Stimulated activated CD4-positive, alpha-beta T cell treated with anti-CD3 and anti-CD28 coated beads, Interleukin-4, amount 100 ng/mL, for 24 hours (primary cell): Measurements from ENCODE around the gene SRCIN1.

Experiments used
- DNase-seq: peaks from one replicate; pipeline ENCODE4 v3.0.0-alpha.2; 2020

Gene SRCIN1

DNA sequence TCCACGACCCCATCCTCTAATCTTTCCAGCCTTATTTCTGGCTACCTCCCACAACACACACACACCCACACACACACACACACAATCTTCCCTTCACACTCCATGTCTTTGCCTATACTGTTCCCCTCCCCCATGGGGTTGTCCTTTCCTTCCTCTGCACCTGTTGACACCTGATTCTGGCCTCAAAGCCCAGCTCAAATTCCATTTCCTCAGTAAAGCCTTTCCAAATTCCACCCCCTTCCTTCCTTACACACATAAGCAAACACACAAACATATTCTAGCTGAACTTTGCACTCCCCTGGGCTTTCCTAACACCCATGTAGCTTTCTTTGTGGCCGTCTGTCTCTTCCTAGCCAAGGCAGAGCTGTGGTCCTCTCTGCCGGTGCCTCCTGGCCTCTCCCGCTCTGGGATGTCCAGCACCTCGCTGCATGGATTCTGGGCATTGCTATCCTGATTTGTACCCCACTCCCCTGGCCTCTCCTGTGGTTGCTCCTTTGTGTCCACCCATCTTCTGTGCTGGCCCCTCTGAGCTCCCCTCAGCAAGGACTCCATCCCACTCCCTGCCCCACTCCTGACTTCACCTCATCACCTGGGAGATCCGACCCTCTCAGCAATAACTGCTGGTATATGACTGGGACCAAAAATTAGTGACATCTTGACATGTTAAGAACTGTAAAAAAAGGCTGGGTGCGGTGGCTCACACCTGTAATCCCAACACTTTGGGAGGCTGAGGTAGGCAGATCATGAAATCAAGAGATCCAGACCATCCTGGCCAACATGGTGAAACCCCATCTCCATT lies 8.4 kb upstream of the SRCIN1 start:
- DNase-seq, result no peak

DNA sequence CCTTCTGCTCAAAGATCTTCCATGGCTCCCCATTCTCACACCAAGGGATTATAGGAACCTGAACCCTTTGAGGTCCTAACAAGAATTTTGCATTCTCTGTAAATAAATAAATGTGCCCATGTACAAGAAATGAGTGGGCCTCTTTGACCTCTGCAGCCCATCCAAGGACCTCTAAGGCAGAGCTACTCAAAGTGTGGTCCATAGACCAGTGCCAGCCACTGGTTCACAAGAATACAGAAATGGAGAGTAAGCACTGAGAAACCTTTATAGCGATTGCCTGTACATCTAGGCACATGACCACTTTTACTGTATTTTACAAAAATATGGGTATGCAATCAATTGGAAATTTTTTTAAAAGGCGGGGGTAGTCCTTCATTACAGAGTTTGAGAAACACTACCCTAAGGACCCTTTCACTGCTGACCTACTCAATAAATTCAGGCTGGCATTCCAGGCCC lies 7.8 kb upstream of the SRCIN1 start:
- DNase-seq, result no peak

DNA sequence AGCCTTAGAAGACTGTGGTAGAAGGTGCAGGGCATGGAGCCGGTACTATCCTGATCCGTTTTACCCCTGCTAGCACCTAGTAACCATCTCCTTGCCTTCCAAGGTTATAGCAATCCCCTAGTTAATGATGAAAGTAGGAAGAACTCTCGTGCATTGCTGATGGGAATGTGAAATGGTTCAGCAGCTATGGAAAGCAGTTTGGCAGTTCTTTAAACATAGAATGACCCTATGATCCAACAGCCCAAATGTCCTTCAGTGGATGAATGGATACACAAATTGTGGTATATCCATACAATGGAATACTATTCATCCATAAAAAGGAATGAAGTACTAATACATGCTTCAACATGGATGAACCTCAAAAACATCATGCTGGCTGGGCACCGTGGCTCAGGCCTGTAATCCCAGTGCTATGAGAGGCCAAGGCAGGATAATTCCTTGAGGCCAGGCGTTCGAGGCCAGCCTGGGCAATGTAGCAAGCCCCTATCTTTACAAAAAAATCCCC lies 6.2 kb upstream of the SRCIN1 start:
- no peak for DNase-seq

DNA sequence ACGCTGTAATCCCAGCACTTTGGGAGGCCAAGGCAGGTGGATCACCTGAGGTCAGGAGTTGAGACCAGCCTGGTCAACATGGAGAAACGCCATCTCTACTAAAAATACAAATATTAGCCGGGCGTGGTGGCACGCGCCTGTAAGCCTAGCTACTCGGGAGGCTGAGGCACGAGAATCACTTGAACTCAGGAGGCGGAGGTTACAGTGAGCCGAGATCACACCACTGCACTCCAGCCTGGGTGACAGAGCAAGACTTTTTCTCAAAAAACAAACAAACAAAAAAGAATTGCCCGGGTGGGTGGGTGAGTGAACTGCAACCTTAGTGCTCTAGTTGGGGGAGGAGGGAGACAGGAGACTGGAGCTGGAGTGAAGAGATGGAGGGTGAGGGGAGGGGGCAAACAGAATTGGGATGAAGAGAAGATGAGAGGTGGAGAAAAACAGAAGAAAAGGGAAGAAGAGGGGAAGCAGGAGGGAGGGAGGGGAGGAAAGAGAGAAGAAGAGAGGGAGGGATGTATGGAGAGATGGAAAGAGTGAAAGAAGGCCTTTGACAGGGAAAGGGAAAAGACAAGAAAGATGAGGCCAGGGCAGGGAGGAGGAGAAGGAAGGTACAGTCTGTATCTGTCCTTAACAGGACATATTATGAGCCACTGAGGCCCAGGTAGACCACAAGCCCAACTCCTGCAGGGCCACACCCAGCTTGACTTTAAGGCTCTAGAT lies 5.5 kb upstream of the SRCIN1 start:
- no peak for DNase-seq

DNA sequence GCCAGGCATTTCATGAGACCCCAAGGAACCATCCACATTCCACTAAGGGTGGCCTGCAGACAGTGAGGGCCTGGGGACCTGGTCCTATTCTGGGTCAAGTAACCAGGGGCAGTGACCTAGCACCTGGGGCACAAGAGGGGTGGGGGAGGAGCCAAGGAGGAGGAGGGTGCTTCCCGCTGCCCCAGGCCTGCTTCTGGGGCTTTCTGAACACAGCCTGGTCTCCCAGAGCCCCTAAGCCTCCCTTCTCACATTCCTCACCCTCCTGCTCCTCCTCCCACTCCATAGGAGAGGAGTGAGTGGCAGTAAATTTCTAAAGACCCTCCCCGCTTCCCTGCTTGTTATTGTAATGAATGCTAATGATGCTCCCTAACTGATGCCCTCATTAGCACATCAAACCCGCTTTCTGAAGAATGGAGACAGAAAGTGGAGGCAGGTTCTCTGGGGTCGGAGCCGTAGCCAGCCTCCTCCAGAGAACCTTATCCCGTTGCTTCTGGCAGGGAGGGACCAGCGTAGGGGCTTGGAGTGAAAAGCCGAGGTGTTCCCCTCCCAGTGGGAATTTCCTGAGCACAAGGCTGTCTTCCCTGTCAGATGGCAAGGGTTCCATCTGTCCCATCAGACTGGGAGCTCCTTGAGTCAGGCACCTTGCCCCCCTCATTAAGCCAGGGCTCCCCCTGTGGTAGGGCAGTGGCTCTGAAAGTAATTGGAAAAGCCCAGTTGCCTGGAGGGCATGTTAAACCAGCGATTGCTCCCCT lies 3.7 kb upstream of the SRCIN1 start:
- DNase-seq, result no peak

DNA sequence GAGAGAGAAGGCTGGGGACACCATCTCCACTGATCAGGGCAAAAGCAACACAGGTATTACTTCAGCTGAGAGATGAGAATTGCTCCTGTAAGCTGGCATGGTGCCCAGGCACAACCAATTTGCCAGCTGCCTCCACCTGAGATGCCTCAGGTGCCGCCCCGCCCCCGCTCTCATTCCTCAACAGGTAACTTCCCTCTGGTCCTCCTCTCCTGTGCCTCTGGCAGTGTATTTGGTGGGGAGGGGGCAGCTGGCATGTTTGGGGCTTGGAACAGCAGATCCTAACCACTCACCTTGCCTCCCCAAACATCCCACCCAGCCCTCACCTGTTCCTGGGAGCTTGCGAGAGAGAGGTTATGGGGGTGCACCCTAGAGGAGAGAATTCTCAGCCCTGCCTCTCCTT lies 2.9 kb upstream of the SRCIN1 start:
- DNase-seq, result no peak

DNA sequence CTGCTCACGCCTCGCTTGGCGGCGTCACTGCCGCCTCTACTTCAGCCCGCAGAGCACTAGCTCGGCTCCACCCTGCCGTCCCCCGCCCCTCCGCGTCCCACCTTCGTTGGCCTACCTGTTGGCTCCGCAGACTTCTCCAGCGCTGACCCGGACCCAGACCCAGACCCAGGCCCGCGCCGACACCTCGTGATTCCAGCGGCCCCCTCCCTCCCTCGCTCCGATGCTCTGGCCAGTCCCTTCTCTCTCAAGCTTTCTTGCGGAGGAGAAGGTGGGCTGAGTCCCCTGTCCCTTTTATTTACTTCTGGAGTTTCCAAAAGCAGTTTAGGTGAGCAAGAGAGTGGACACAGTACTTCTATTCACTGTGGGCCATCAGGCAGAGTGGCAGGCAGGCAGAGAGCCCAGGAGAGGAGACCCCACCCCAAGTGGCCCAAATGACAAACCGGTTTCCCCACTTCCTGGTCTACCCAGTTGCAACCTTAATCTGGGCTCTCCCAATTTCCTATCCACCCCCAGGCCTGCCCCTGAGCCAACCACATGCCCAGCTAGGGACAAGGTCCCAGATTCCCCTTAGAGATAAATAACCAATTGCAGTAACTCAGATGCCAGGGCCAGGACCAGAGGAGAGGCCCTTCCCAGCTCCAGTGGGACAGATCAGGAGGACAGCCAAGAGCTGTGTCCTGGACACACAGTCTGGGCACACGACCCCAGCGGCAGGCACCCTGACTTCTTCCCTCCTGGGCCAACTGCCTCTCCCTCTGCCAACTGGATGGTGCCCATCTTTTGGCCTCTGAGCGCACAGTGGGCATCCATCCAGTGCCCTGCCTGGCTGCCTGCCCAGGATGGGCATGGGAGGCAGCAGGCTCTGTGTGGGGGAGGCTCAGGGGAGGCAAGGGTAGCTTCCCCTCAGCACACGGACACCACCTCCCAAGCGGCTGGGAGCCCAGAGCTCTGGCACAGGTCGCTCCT lies 1.2 kb upstream of the SRCIN1 start:
- no peak for DNase-seq

DNA sequence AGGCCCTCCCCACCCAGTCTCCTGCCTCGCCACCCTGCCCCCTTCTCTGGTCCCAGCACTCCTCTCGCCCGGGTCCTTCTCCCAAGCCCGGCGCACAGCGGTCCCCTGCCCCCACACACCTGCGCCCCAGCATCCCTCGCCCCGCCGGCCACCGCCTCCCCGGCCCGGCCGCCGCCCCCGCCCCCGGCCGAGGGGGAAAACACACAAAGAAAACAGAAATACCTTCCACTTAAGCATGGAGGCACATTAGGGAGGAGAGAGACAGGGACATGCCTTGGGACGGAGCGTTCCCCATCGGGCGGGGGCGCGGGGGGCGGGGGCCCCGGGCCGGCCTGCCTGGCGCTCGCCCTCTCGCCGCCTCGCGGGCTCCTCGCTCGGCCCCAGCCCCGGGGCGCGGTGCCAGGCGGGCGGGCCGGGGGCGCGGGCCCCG lies 326 bp downstream of the SRCIN1 start:
- DNase-seq, result no peak

DNA sequence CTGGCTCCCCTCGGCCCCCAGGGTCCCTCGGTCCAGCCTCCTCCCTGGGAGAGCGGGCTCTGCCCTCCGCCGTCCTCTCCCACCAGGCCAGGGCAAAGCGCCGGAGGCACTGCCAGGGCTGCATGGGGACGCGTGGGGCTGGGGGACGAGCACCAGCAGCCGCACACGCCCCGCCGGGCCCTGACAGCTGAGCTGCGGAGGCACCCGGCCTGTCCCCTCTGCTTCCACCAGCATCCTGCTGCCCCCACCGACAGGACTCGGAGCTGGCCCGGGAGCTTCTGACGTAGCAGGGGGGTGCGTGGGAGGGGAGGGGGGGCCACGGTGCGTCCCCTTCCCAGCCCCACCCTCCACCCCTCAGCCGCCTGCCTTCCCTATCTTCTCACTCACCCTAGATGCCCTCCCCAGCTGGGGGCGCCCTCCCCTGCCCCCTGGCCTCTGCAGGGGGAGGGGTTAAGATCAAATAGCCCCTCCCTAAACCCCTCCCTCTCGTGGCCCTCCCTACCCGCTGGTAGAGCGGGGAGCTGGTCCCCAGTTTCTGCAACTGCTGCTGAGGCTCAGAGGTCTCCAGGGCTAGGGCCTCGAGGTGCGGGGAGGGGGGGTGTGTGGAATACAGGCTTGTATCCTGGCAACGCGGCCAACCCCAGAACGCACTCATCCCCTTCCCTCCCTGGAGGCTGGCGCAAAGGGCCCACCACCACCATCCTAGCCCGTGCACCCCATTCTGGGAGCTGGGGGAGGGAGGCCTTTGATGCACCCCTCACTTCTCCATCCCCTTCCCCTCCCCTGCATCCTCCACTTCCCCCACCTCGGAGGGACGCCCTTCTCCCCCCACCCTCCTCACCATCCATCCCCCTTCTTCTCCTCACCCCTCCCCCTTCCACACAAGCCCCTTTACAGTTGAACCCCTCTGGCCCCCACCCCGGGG lies 1.0 kb downstream of the SRCIN1 start:
- peak; percentile 12 for DNase-seq

DNA sequence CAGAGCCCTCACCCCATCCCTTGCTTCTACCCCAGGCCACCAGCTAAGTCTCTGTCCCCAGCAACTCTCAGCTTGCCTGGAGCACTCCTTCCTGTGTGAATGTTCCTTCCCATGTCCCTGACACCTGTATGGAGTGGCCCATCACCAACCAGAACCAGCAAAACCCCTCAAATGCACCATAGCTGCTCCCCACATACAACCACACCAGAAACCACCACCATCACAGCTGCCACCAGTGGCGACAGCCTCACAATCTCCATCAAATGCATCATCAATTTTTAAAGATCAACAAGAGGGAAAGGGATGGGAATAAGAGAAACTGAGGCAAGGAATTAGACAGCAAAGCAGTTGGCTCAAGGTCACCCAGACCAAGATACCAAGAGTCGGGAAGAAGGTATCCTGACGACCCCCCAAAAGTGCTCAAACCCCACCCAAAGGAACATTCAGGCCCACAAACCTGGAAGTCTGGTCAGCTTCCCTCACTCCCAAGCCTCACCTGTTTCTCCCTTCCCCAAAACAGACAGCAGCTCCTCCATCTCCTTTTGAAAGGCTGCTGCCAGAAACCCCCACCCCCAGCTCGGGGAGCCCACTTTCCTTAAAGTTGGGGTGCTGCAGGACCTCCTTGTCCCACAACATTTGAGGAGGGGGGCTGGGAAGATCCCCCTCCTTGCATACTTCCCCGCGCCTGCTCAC lies 1.8 kb downstream of the SRCIN1 start:
- DNase-seq, result no peak

DNA sequence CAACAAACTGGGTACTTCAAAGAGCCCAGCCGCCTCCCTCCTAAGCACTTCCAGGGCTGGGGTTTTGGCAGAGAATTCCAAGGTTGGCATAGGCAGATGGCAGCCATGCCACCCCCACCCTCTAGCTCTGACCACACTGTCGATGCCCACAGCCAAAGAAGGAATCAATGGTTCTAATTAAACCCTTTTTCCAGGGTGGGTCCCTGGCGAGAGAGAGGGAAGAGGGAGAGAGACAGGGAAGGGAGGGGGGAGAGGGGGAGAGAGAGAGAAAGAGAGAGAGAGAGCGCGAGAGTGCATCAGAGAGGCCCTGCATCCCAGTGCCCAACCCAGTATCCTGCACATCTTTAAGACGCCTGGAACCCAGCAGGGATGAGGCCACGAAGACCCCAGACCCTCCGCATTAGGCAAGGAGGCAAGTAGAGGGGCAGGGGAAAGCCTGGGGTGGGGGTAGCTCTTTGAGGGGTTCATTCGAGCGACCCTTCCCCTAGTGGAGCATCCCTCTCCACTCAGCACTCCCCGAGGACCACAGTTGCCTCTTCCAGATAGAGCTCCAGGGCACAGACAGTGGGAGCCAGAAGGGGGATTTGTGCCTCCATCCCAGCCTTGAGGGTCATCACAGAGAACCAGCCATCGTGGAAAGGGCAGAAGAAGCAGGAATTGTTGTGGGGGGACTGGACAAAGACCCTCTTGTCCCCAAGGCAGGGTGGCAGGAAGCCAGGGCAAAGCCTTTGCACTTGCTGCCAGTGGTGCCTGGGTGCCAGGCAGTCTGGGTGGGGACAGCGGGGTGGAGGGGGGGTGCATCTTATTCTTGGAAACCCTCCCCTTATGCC lies 2.6 kb downstream of the SRCIN1 start:
- no peak for DNase-seq

DNA sequence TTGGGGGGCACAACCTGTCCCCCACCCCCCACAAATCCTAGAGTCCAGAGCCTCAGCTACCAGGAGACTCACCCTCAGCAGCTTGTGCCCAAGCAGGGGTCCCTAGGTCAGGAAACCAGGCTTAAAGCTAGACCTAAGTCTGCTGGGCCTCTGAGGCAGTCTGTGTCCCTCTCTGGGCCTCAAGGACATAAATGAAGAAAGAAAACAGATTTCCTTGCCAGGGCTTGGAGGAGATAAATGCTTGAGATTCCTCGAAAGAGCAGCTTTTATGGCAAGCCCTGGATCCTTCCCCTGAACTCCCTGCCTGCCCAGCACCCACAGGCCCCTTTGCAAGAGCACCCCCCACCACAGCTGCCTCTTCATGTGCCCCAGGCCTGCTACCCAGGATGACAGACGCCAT lies 3.3 kb downstream of the SRCIN1 start:
- no peak for DNase-seq

DNA sequence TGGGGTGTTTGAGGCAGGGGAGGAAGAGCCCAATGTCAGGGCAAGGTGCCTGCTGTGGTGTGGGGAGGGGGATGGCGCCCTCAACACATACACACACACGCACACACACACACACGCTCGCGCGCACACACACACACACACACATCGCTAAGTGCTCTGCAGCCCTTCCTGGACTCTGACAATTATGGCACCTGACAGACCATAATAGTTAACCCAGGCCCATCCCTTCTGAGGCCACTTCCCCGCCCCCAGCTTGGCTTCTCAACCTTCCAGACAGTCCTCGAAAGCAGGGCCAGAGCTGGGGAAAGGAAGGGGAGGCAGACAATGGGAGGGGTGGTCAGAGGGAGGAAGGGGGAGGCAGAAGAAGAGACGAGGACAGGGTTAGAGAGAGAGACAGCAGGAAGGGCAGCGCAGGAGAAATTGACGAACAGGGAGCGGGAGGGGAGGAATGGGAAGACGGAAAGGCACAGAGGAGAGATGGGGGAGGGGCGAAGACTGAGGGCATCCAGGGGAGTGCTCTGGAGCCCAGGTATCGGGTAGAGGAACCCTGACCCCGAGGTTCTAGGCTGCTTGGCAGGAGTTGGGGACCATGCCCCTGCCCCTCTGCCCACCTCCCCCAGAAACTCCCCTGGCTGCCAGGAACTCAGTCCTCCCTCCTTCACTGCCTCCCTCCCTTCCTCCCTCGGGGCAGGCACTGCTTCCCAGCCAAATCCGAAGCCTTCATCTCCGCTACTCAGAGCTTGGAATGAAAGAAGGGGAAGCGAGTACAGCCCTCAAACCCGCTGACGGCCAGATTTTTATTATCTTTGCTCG lies 4.0 kb downstream of the SRCIN1 start:
- no peak for DNase-seq

DNA sequence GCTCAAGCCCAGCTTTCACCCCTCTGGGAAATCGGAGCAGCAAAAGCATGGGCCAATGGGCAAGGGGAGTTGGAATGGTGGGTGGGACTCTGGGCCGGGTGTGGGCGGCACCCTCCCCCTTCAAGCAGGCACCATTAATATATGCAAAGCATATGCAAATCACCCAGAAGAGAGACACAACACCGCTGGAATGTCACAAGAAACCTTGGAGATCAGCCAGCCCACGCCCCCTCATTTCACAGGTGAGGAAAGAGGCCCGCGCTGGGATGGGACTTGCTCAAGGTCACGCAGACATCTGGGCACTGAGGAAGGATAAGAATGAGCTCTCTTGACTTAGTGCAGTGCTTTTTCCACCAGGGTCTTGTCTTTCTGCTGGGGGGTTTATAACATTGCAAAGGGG lies 4.8 kb downstream of the SRCIN1 start:
- no peak for DNase-seq

DNA sequence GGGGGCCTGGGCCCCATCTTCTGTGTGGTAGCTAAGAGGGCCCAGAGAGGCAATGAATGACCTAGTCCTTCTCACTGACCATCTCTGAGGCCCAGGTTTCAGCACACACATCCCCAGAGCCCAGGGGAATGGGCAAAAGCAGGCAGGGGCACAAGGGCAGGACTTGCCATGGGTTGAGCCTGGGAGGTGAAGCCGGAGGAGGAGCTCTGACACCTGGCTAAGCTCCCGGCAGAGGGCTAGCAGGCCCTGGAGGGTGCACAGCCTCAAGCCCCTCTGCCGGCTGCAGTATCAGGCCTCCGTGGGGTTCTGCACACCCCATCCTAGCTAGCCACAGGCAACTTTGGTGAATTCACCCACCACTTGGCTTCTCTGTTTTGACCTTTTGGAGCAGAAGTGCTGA lies 5.3 kb downstream of the SRCIN1 start:
- DNase-seq, result no peak

DNA sequence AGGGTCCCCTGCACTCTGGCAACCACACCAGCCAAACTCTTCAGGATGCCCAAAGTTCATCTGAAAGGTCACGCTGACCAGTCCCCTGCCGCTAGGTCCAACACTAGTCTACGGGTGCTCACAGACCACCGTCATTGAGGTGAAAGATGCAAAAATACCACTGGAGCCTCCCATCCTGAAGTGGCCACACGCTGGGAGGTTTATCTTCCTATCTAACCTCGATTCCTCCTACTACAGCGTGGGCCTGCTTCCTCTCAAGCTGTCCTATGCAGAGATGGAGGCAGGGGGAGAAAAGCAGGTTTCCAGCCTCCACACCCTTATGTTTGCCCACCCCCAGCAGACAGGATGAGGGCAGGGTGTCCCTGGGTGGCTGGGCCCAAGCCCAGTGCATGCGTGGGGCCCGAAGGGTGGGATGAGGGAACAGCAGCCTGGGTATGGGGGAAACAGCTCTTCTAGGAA lies 6.3 kb downstream of the SRCIN1 start:
- DNase-seq, result no peak

DNA sequence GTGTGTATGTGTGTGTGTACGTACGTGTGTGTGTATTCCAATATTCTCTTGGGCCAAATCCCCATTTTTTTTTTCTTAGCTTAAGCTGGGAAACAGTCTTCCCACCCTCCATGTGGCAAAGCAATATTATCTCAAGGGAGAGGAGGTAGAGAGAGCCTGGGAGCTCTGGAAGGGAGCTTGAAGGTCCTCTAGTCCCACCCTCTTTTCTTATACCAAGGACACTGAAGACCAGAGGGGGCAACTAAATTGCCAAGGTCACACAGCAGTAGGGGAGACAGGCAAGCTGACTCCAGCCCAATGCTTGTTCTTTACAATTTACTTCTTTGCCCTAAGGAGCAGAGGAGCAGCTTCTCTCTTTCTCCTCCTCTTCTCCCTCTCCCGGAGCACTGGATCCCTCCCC lies 6.8 kb downstream of the SRCIN1 start:
- DNase-seq, result no peak

DNA sequence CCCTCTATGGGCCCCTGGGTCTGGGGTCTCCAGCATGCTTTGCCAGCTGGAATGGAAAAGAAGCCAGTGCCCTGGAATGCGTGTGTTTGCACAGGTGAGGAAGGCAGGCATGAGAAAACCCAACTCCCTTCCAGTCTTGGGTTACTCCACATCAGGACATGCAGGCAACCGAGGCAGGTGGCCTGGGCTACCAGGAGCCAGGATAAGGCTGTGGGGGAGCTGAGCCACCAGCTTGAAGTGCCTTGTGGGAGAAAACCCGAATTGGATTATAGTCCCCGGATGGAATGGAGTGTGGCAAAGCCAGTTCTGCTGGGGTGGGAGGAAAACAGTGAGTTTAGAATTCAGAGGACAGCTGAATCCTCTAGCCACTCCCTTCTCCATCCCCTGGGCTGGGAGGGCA lies 7.2 kb downstream of the SRCIN1 start:
- peak; percentile 18 for DNase-seq

DNA sequence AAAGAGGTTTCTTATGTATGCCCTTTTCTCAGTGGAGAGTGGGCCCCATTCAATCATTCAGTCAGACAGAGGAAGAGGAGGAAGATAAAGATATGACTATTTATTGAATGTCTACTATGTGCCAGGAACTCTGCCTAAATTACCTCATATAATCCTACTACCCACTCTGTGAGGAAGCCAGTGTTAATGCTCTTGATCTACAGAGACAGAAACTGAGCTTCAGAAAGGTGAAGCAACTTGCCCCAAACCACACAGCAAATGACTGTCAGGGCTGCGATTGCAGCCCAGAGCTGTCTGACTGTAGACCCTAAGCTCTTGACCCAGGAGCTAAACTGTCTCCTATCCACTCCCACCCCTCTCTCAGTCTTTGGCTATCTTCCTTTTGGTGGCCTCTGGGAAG lies 8.4 kb downstream of the SRCIN1 start:
- no peak for DNase-seq
